HPDE6-E6E7 (cell line): ENCODE measurements around the gene CRISPLD2.

Experiments used
- DNase-seq: peaks from one replicate; pipeline ENCODE4 v3.0.0; 2011; ENCODE audit warnings: missing footprints; ENCODE audit errors: extremely low spot score

Gene CRISPLD2, protein sequence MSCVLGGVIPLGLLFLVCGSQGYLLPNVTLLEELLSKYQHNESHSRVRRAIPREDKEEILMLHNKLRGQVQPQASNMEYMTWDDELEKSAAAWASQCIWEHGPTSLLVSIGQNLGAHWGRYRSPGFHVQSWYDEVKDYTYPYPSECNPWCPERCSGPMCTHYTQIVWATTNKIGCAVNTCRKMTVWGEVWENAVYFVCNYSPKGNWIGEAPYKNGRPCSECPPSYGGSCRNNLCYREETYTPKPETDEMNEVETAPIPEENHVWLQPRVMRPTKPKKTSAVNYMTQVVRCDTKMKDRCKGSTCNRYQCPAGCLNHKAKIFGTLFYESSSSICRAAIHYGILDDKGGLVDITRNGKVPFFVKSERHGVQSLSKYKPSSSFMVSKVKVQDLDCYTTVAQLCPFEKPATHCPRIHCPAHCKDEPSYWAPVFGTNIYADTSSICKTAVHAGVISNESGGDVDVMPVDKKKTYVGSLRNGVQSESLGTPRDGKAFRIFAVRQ

GRCh38 chr16:84819644-84820304 lies at the start of gene CRISPLD2:
Gene CRISPLD2, plus strand, starts transcription at chr16:84819985. Its CDS starts 18,511 bp downstream, at chr16:84838496.
- DNase-seq, result peak; percentile 96

GRCh38 chr16:84773312-84773711 lies 46.5 kb upstream of the CRISPLD2 start:
- no peak for DNase-seq

DNA sequence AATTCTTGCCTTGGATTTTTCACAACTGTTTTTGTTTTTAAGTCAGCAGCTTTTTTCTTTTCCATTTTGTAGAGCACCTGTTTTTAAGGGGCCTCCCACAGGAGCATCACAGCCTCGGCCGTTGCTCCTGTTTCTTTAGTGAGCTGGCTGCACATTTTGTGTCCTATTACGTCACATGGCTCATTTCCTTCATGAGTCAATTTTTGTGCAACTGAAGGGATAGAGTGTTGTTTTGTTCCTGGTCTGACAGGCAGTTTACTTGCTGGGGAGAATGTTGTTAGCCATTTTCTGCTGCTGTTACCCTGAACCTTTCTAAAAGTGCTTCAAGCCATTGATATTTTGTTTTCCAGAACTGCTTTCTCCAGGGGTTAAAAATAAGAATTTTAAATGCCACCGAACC lies 45.0 kb upstream of the CRISPLD2 start:
- peak; percentile 41 for DNase-seq

DNA sequence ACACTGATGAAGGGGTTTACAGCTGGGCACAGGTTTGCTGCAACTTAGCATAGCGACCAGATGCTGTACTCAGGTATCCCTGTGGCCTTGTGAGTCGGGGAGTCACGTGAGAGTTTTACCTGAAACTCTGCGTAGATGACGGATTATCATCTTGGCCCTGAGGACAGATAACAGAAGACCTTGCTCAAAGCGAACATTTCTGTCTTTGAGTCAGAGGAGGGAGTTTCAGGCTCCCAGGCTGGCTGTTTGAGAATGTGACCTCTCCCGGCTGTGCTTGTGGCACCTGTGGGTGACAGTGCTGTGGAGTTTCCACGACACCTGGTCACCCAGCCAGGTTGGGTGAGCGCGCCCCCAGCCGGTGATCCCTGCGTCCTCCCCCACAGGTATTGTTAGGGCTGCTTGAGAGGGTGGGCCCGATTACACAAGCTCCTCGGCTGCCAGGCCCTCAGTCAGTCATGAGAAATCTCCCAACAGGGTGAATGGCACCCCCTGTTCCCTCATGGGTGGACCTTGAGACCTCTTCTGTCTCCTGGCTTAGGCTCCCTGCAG lies 44.4 kb upstream of the CRISPLD2 start:
- DNase-seq, result no peak

DNA sequence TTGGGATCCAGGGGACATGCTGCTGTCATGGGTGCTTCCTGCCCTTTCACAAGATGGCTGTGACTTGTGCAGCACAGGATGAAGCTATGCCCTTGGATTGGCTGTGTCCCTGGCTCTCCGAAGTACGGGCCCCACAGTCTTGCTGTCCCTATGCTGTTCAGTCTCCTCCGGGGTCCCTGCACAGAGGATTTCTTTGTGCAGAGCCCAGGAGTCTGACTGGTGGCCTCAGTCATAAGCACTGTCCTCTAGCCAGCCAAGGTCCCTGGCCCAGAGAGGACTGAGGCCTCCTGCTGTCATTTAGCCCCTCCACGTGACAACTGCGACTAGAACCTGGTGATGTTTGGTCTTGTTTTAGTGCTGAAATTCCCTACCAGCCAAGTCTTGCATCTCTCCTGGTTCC lies 42.4 kb upstream of the CRISPLD2 start:
- DNase-seq, result no peak

GRCh38 chr16:84778720-84779119 lies 41.1 kb upstream of the CRISPLD2 start:
- DNase-seq, result no peak

DNA sequence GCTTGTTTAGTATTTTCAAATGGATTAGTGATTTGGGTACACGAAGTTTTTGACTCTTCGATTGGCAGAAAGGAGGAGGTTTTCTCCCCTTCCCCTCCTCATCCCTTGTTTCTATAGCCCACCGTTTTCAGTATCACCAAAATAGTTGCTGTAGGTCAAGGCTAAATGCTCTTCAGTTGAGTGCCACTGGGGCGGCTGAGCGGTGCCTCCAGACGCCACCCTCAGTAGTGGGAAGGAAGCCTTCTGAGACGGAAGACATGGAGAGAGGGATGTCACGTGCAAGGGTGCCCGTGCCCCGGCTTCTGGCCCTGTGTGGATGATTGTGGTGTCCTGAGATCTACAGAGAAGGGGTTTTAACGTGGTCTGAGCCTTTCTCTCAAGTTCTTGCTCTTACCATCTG lies 39.7 kb upstream of the CRISPLD2 start:
- DNase-seq, result no peak

GRCh38 chr16:84780544-84781376 lies 39.0 kb upstream of the CRISPLD2 start:
- no peak for DNase-seq

DNA sequence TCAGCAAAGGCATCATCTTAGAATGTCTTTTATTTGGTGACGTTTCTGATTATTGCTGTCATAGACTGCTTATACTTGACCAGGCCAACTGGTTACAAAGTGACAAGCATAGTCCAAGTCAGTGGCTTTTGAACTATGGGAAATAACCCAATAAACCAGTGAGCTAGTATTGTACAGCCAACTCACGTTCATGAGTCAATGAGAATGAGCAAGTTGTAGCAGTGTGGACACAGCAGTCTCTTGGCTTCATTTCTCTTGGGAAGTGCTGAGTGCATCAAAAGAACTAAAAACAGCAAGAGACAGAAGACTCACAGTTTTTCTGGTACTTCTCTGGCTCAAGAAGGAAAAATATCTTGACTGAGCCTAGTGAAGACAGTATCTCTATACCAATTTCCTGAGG lies 36.9 kb upstream of the CRISPLD2 start:
- no peak for DNase-seq

- no peak for DNase-seq
These were observed 33.8 kb upstream of the CRISPLD2 start for GRCh38 chr16:84785843-84786581.

DNA sequence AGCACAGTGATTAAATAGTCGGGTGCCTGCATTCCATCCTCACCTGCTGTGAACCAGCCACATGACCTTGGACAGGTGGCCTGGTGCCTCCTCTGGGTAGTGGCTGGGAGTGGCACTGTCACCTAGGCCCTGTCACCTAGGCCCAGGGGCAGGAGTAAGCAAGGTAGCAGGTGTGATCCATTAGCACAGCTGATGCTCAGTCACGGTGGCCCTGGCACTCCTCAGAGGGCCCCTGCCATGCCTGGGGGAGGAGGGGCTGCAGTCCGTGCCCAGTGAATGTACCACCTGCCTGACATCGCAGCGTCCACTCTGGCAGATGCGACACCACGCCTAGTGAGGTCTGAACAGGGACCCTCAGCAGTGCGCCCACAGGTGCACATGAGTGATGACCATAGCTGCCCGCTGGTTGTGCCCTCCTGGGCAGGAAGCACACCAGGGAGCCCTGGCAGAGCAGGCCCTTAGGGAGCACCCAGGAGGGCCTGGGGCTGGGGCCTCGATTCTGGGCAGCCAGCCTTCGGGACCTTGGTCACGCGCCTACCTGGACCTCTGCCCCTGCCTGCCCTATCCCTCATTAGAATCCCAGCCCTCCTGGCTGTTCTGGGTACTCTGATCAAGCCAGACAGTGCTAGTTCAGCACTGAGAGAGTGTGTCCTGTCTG lies 33.1 kb upstream of the CRISPLD2 start:
- no peak for DNase-seq

DNA sequence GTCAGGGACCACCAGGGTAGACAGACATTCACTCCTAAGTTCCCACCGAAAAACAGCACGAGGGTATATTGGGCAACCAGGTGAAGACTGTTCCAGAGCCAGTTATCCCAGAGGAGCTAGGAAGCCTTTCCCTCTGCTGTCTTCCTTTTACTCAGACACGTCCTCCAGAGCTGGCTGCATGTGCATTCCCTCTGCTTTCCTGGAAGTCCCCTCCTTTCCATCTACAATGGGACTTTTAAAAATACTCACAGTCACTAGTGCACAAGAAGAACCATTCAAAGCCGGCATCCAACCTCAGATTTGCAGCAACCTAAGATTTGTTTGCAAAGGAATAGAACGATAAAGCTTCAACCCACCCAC lies 32.5 kb upstream of the CRISPLD2 start:
- DNase-seq, result no peak

DNA sequence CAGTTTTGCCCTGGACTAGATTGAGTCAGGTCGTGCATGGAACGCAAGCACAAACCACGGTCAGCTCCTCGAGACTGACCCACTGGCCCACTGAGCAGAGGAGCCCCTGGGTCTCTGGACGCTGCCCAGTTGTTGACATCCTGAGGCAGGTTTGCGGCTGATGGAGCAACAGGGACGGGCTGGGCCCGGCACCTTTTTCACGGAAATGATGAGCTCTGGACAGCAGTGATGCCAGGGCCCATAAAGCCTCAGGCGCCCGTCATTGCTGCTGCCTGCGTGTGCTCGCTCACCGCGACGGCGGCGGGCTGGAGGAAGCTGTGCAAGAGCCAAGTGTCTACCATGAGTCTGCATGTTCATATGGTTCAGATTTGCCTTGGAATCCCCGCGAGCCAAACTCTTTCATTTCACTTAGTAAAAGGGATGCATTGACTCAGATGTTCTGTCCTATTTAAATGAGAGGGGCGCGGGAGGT lies 30.8 kb upstream of the CRISPLD2 start:
- no peak for DNase-seq

GRCh38 chr16:84789431-84789830 lies 30.4 kb upstream of the CRISPLD2 start:
- DNase-seq, result no peak

GRCh38 chr16:84790301-84790700 lies 29.5 kb upstream of the CRISPLD2 start:
- DNase-seq, result no peak

GRCh38 chr16:84791088-84791487 lies 28.7 kb upstream of the CRISPLD2 start:
- no peak for DNase-seq

GRCh38 chr16:84791501-84791900 lies 28.3 kb upstream of the CRISPLD2 start:
- DNase-seq, result no peak

- DNase-seq, result no peak
These were observed 25.6 kb upstream of the CRISPLD2 start for GRCh38 chr16:84794186-84794585.

DNA sequence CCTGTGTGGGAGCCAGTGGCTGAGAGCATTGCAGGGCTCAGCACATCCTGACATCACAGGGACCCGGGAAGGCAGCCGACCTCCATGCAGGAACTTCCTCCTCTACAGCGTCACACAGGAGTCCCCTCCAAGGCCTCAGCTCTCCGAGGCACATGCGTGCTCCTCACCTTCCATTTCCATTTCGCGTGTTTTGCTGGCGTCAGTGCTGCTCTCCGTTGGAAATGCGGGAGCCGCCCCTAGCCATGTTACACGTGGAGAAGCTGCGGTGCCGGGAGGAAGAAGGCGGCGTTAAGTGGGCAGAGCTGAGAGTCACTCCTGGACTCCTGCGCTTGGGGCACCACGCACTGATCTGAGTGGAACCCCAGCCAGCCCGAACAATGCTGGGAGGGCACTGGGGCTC lies 25.2 kb upstream of the CRISPLD2 start:
- no peak for DNase-seq

DNA sequence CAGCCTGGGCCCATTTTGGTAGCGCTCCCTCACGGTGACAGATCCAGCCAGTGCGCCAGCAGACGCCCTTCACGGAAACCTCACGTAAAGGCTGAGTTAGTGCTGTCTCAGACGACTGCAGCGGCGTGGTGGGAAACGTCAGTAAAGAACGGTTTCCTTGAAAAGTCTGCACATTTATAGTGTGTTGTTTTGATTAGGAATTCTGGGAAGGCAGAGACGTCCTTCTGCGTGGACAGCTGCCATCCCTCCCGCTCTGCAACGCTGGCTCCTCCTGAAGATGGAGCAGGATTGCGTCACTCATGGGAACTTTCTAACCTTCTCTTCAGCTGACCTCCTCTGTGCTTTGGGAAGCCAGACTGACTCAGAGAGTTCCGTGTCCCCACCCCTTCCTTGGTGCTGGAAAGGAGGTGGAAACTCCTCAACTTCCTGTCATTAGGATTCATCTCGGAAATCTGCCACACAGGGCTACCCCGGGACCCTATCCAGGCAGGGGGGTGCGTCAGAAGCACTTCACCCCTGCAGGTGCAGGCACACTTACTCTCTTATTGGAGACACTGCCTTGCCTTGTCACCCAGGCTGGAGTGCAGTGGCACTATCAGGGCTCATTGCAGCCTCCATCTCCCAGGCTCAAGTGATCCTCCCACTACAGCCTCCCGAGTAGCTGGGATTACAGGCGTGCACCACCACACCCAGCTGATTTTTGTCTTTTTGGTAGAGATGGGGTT lies 24.3 kb upstream of the CRISPLD2 start:
- no peak for DNase-seq
